HepG2 (cell line): Measurements from ENCODE around the gene UACA. TPM values are rescaled to one million over a fixed set of nuclear protein-coding genes. Genes with fewer than 3 reads are reported as not detected.

Experiments
- ATAC-seq: fragments of 200-7000 bp; cut with Tn5 transposase; 3 replicates; pipeline ENCODE4 v1.9.1; 2020; ENCODE audit warnings: mild to moderate bottlenecking, moderate library complexity
- BruUV-seq: library from RNA; stranded (reverse); fragments of 400-500 nt; replicated peaks from 2 replicates; lab custom pipeline; 2021; lab: Mats Ljungman, UMichigan
- CTCF ChIA-PET: fragments of 300-600 bp; formaldehyde crosslinking; extraction: SDS; loops from one replicate; lab custom pipeline; 2021; ENCODE audit warnings: low total read pairs, inconsistent platforms, low intra/inter-chr PET ratio; lab: Yijun Ruan, JAX
- POLR2A ChIA-PET: fragments of 350-600 bp; sonication (Branson Sonifier 250); formaldehyde crosslinking; loops from one replicate; lab custom pipeline; 2020; ENCODE audit warnings: antibody characterized with exemption, inconsistent platforms; lab: Yijun Ruan, JAX
- DNase-seq: peaks from one replicate; pipeline ENCODE4 v3.0.0-alpha.2; 2015; ENCODE audit warnings: low spot score
- FAIRE-seq: peaks from 3 replicates; lab custom pipeline; 2011; peaks lifted over from hg19 to GRCh38; lab: Jason Lieb, UNC
- H2AFZ ChIP-seq: one replicate; pipeline ENCODE4 v1.6.1; 2011; ENCODE audit warnings: low read length, inconsistent platforms
- H3K27ac ChIP-seq: fragments of 300-600 bp; 3 replicates; pipeline ENCODE4 v1.8.0; 2011; ENCODE audit warnings: mixed run types, mild to moderate bottlenecking, mixed read lengths, low read length, inconsistent platforms; ENCODE audit not compliant: insufficient read depth; ENCODE audit errors: extremely low read length
- H3K27me3 ChIP-seq, 2 experiments: fragments of 200-600 bp in 1 of 2; 2 replicates in 1 of 2; 3 replicates in 1 of 2; pipeline versions ENCODE4 v1.6.0 to v1.8.0; 2011; ENCODE audit warnings: low read length in 2 of 2, mild to moderate bottlenecking in 2 of 2, moderate library complexity in 2 of 2, inconsistent platforms in 1 of 2; ENCODE audit not compliant: insufficient read depth in 2 of 2, control insufficient read depth in 1 of 2
- H3K36me3 ChIP-seq, 2 experiments: fragments of 200-600 bp in 1 of 2; replicated peaks in 1 of 2; 2 replicates in 1 of 2; 3 replicates in 1 of 2; pipeline versions ENCODE4 v1.5.1 to v1.8.0; 2011; ENCODE audit warnings: low read length in 2 of 2, inconsistent platforms in 1 of 2; ENCODE audit not compliant: insufficient read depth in 2 of 2, control insufficient read depth in 1 of 2
- H3K4me1 ChIP-seq: 2 replicates; pipeline ENCODE4 v1.5.1; 2012; ENCODE audit warnings: low read length, inconsistent platforms; ENCODE audit not compliant: insufficient read depth
- H3K4me2 ChIP-seq: 2 replicates; pipeline ENCODE4 v1.6.0; 2011; ENCODE audit warnings: low read depth, low read length, inconsistent platforms
- H3K4me3 ChIP-seq, 3 experiments: fragments of 200-600 bp in 1 of 3; sonication (generic), shearing (Covaris generic) in 1 of 3; replicated peaks in 1 of 3; 2 replicates each; pipeline ENCODE4 v1.5.1; 2011 to 2016; ENCODE audit warnings: low read length in 3 of 3, inconsistent platforms in 2 of 3, low read depth in 2 of 3, mild to moderate bottlenecking in 2 of 3, control low read depth in 1 of 3, mixed read lengths in 1 of 3; ENCODE audit not compliant: insufficient read depth in 1 of 3
- H3K79me2 ChIP-seq: one replicate; pipeline ENCODE4 v1.6.1; 2011; ENCODE audit warnings: low read length, inconsistent platforms; ENCODE audit not compliant: insufficient read depth
- H3K9ac ChIP-seq: 2 replicates; pipeline ENCODE4 v1.6.0; 2011; ENCODE audit warnings: mild to moderate bottlenecking, low read depth, low read length, inconsistent platforms; ENCODE audit not compliant: insufficient read depth
- H3K9me3 ChIP-seq: 2 replicates; pipeline ENCODE4 v1.5.1; 2012; ENCODE audit warnings: mild to moderate bottlenecking, low read length
- H4K20me1 ChIP-seq: 2 replicates; pipeline ENCODE4 v1.6.0; 2011; ENCODE audit warnings: inconsistent platforms, mild to moderate bottlenecking, low read length, moderate library complexity; ENCODE audit not compliant: insufficient read depth
- BRCA1 ChIP-seq: sonication (generic); formaldehyde crosslinking; IDR thresholded peaks from 2 replicates; pipeline ENCODE4 v1.4.0; 2020; ENCODE audit warnings: missing genetic modification reagents
- FOXK1 ChIP-seq: sonication (generic); formaldehyde crosslinking; IDR thresholded peaks from 2 replicates; pipeline ENCODE4 v1.4.0; 2020; ENCODE audit warnings: low read depth, missing genetic modification reagents, borderline replicate concordance
- HMG20B ChIP-seq: conservative IDR thresholded peaks from 2 replicates; pipeline ENCODE4 v1.6.1; 2016; ENCODE audit warnings: missing genetic modification reagents, missing compliant biosample characterization
- KAT8 ChIP-seq: IDR thresholded peaks from 2 replicates; pipeline ENCODE4 v1.6.1; 2016; ENCODE audit warnings: missing genetic modification reagents, missing compliant biosample characterization
- NFRKB ChIP-seq: fragments of 450-650 bp; IDR thresholded peaks from 2 replicates; pipeline ENCODE4 v1.6.1; 2017
- PRPF4 ChIP-seq: fragments of 200-400 bp; formaldehyde crosslinking; IDR thresholded peaks from 2 replicates; pipeline ENCODE4 v1.6.1; 2016; ENCODE audit warnings: low read length, low read depth; ENCODE audit not compliant: poor library complexity, severe bottlenecking
- ZNF367 ChIP-seq: sonication (generic); formaldehyde crosslinking; IDR thresholded peaks from 2 replicates; pipeline ENCODE4 v1.4.0; 2020; ENCODE audit warnings: missing genetic modification reagents, borderline replicate concordance
- ZNF761 ChIP-seq: sonication (generic); formaldehyde crosslinking; conservative IDR thresholded peaks from 2 replicates; pipeline ENCODE4 v1.4.0; 2020; ENCODE audit warnings: mild to moderate bottlenecking, missing genetic modification reagents
- ZNF782 ChIP-seq: sonication (generic); formaldehyde crosslinking; IDR thresholded peaks from 2 replicates; pipeline ENCODE4 v1.4.0; 2020; ENCODE audit warnings: missing genetic modification reagents, mild to moderate bottlenecking, borderline replicate concordance
- ZZZ3 ChIP-seq: sonication (generic); formaldehyde crosslinking; IDR thresholded peaks from 2 replicates; pipeline ENCODE4 v1.4.0; 2020; ENCODE audit warnings: missing genetic modification reagents, mild to moderate bottlenecking, borderline replicate concordance
- WGBS: methylation state at CpG from one replicate; pipeline ENCODE4 v1.1.6; 2017; ENCODE audit warnings: low lambda C conversion rate; 5-methylcytosine and 5-hydroxymethylcytosine counted together
- in situ Hi-C: cut with HindIII; loops from 2 replicates; pipeline ENCODE4 v1.10.0; 2017; ENCODE audit warnings: low pct_unique_long_range_greater_than_20kb; ENCODE audit not compliant: extremely low pct_ligation_motif_present
- intact Hi-C: fragments of 100-400 bp; cut with micrococcal nuclease; formaldehyde crosslinking; loops from one replicate; pipeline ENCODE4 v1.10.0; 2022; ENCODE audit not compliant: unreplicated experiment
- polyA plus RNA-seq, 8 experiments: library from polyadenylated mRNA; depleted of rRNA in 3 of 8; stranded (reverse) in 7 of 8; unstranded in 1 of 8; fragments of >200 nt; fragmentation: Illumina TruSeq in 4 of 8; extraction: Trizol in 4 of 8; gene quantifications; 2 replicates each; pipeline versions ENCODE4 v1.2.1 to v1.2.3, GENCODE V29; 2011 to 2016; ENCODE audit warnings: low read depth in 4 of 8, missing spikeins in 1 of 8, mixed read lengths in 1 of 8; ENCODE audit not compliant: insufficient read depth in 1 of 8
- total RNA-seq, 5 experiments: library from RNA; depleted of rRNA; stranded (reverse); fragments of >200 nt; fragmentation: Illumina TruSeq; extraction: Trizol; gene quantifications; 2 replicates each; pipeline ENCODE4 v1.2.3, GENCODE V29; 2016; ENCODE audit warnings: low read depth in 1 of 5
- TF ChIP-seq, protein P1 (sequence below): sonication (generic); formaldehyde crosslinking; IDR thresholded peaks from 2 replicates; pipeline ENCODE4 v1.9.0; 2021; ENCODE audit warnings: missing genetic modification reagents, mild to moderate bottlenecking, borderline replicate concordance

UACA gene
- total and polyA plus RNA-seq, 2 of the 13 experiments (the other 11 are each of a cell fraction or from before 2014, with no cell fraction given) = 17.8 to 39.2 TPM

DNA sequence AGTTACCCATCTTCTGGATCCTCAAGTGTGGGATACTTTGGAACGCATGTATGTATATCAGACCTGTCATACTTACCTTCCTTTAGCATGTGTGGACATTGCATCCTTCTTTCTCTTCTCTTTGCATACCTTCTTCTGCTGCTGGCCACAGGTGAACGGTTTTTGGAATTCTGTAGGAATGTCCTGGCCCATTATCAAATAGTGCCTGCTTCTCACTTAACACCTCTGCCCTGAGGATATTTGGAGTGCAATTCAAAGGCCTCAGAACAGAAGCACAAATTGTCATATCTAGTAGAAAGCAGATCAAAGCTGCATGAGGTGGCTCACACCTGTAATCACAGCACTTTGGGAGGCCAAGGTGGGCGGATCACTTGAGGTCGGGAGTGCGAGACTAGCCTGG lies 34.1 kb upstream of the UACA start:
- Histone ChIP-seq H3K27ac (no peak overlapping the region), H3K9ac (no peak overlapping the region), H3K36me3 (no peaks in the 10 kb centered on the region), H3K4me3 (no peak overlapping the region), H3K79me2 (no peaks in the 10 kb centered on the region), H4K20me1 (no peaks in the 10 kb centered on the region), H3K4me1 (peaks cover 39% of the 10 kb centered on the region), H3K9me3 (no peaks in the 10 kb centered on the region), H3K4me2 (no peak overlapping the region), H3K27me3 (no peaks in the 10 kb centered on the region), H2AFZ (no peak overlapping the region)
- POLR2A ChIA-PET = no interaction called here
- FAIRE-seq (no peak), DNase-seq (no peak), ATAC-seq (no peak)
- 70% methylated on average over 5 of the region's 5 CpGs for WGBS
- TF ChIP-seq ZNF761 (CRISPR knock-in tag) (no peak), NFRKB (no peak), KAT8 (CRISPR knock-in tag) (no peak), BRCA1 (CRISPR knock-in tag) (no peak), ZNF782 (no peak), ZNF367 (CRISPR knock-in tag) (no peak), FOXK1 (CRISPR knock-in tag) (no peak)
- in situ Hi-C loops = no loop called here
- intact Hi-C loops = no loop called here
- CTCF ChIA-PET = no interaction called here
- no TSS peak for BruUV-seq

GRCh38 chr15:70796516-70797310 lies 33.4 kb upstream of the UACA start:
- H3K4me1 ChIP-seq = peaks cover 39% of the 10 kb centered on the region
- H3K79me2 ChIP-seq = no peaks in the 10 kb centered on the region
- H3K9ac ChIP-seq = no peak overlapping the region
- H2AFZ ChIP-seq = no peak overlapping the region
- H3K9me3 ChIP-seq = no peaks in the 10 kb centered on the region
- ChIA-PET POLR2A (no interaction called here), CTCF (no interaction called here)
- ATAC-seq (no peak), DNase-seq (no peak), FAIRE-seq (no peak)
- no peaks in the 10 kb centered on the region for H3K36me3 ChIP-seq
- H4K20me1 ChIP-seq = no peaks in the 10 kb centered on the region
- H3K4me3 ChIP-seq = no peak overlapping the region
- WGBS = 66% methylated on average over 8 of the region's 14 CpGs
- no peaks in the 10 kb centered on the region for H3K27me3 ChIP-seq
- no peak overlapping the region for H3K4me2 ChIP-seq
- BruUV-seq = no TSS peak
- in situ Hi-C loops = no loop called here
- intact Hi-C loops = no loop called here
- no peak overlapping the region for H3K27ac ChIP-seq
- TF ChIP-seq HMG20B (CRISPR knock-in tag) = no peak
- TF ChIP-seq, protein P1, sequence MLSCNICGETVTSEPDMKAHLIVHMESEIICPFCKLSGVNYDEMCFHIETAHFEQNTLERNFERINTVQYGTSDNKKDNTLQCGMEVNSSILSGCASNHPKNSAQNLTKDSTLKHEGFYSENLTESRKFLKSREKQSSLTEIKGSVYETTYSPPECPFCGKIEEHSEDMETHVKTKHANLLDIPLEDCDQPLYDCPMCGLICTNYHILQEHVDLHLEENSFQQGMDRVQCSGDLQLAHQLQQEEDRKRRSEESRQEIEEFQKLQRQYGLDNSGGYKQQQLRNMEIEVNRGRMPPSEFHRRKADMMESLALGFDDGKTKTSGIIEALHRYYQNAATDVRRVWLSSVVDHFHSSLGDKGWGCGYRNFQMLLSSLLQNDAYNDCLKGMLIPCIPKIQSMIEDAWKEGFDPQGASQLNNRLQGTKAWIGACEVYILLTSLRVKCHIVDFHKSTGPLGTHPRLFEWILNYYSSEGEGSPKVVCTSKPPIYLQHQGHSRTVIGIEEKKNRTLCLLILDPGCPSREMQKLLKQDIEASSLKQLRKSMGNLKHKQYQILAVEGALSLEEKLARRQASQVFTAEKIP (CRISPR knock-in tag) = no peak
- no peak for TF ChIP-seq PRPF4
- no peak for TF ChIP-seq ZZZ3 (CRISPR knock-in tag)
